PC-3 (cell line): ENCODE data around the gene RPS16. TPM values are rescaled to one million over a fixed set of nuclear protein-coding genes. Genes with fewer than 3 reads are reported as not detected.
A peak's percentile ranks its signal among the peaks of the same experiment; 100 is the strongest.

Source experiments
- ATAC-seq: fragments of 200-7000 bp; cut with Tn5 transposase; 2 replicates; pipeline ENCODE4 v1.9.1; 2020; ENCODE audit warnings: mild to moderate bottlenecking, moderate library complexity
- BruUV-seq: library from RNA; stranded (reverse); fragments of 400-500 nt; replicated peaks from 2 replicates; lab custom pipeline; 2021; lab: Mats Ljungman, UMichigan
- CTCF ChIA-PET: fragments of 300-600 bp; sonication (Branson Sonifier 250); formaldehyde crosslinking; loops from one replicate; lab custom pipeline; 2022; ENCODE audit warnings: antibody characterized with exemption; lab: Charles Lee
- POLR2A ChIA-PET: fragments of 300-600 bp; sonication (Branson Sonifier 250); formaldehyde crosslinking; loops from one replicate; lab custom pipeline; 2022; ENCODE audit warnings: antibody characterized with exemption; ENCODE audit not compliant: unreplicated experiment; lab: Charles Lee
- DNase-seq: peaks from one replicate; pipeline ENCODE4 v3.0.0-alpha.2; 2015
- H2AFZ ChIP-seq: fragments of 300-600 bp; sonication (generic); 2 replicates; pipeline ENCODE4 v1.6.0; 2016; ENCODE audit warnings: antibody characterized with exemption, low read length
- H3F3A ChIP-seq: fragments of 300-600 bp; sonication (generic); one replicate; pipeline ENCODE4 v1.6.0; 2017; ENCODE audit warnings: antibody characterized with exemption, low read length, control low read depth, mild to moderate bottlenecking; ENCODE audit not compliant: unreplicated experiment
- H3K27ac ChIP-seq: fragments of 300-600 bp; sonication (generic); 2 replicates; pipeline ENCODE4 v1.5.1; 2016; ENCODE audit warnings: mild to moderate bottlenecking, low read length
- H3K27me3 ChIP-seq: fragments of 300-600 bp; sonication (generic); 2 replicates; pipeline ENCODE4 v1.6.1; 2016; ENCODE audit warnings: low read length, mixed read lengths
- H3K36me3 ChIP-seq: fragments of 300-600 bp; sonication (generic); 2 replicates; pipeline ENCODE4 v1.6.1; 2016; ENCODE audit warnings: low read depth, mixed run types, low read length, mixed read lengths
- H3K4me1 ChIP-seq: fragments of 300-600 bp; sonication (generic); 2 replicates; pipeline ENCODE4 v1.5.1; 2016; ENCODE audit warnings: low read length; ENCODE audit not compliant: insufficient read depth
- H3K4me2 ChIP-seq: fragments of 300-600 bp; sonication (generic); 2 replicates; pipeline ENCODE4 v1.6.0; 2016; ENCODE audit warnings: low read length
- H3K4me3 ChIP-seq: fragments of 300-600 bp; sonication (generic); 2 replicates; pipeline ENCODE4 v1.5.1; 2016; ENCODE audit warnings: mild to moderate bottlenecking, low read length, mixed read lengths
- H3K79me2 ChIP-seq: fragments of 300-600 bp; sonication (generic); 2 replicates; pipeline ENCODE4 v1.6.1; 2017; ENCODE audit warnings: low read length, mixed read lengths
- H3K9ac ChIP-seq: fragments of 300-600 bp; sonication (generic); 2 replicates; pipeline ENCODE4 v1.6.0; 2016; ENCODE audit warnings: mild to moderate bottlenecking, low read length
- H3K9me2 ChIP-seq: fragments of 300-600 bp; sonication (generic); replicated peaks from 2 replicates; pipeline ENCODE4 v1.6.1; 2016; ENCODE audit warnings: mixed run types, low read length, mixed read lengths
- H3K9me3 ChIP-seq: fragments of 300-600 bp; sonication (generic); 2 replicates; pipeline ENCODE4 v1.6.1; 2016; ENCODE audit warnings: low read length, mixed read lengths
- H4K20me1 ChIP-seq: fragments of 300-600 bp; sonication (generic); 2 replicates; pipeline ENCODE4 v1.6.1; 2016; ENCODE audit warnings: low read length, mixed read lengths
- CTCF ChIP-seq: fragments of 300-600 bp; sonication (generic); conservative IDR thresholded peaks from 2 replicates; pipeline ENCODE4 v1.5.1; 2017; ENCODE audit warnings: antibody characterized with exemption, low read depth, mild to moderate bottlenecking, low read length
- EZH2 ChIP-seq: fragments of 300-600 bp; sonication (generic); IDR thresholded peaks from one replicate; pipeline ENCODE4 v1.6.1; 2017; ENCODE audit warnings: antibody characterized with exemption, mild to moderate bottlenecking, low read length; ENCODE audit not compliant: unreplicated experiment
- EZH2phosphoT487 ChIP-seq: fragments of 300-600 bp; sonication (generic); IDR thresholded peaks from 2 replicates; pipeline ENCODE4 v1.6.1; 2018; ENCODE audit warnings: mild to moderate bottlenecking, antibody characterized with exemption, low read length, borderline replicate concordance
- intact Hi-C: fragments of 100-400 bp; cut with micrococcal nuclease; formaldehyde crosslinking; loops from 2 replicates; pipeline ENCODE4 v1.9.0; 2023
- total RNA-seq: library from RNA; depleted of rRNA; stranded (reverse); fragments of >200 nt; gene quantifications from 2 replicates; pipeline ENCODE4 v1.2.3, GENCODE V29; 2014

RPS16 gene
- total RNA-seq, 1 experiment from 2014 or later: 418 TPM

- ChIA-PET POLR2A (interaction anchor here (0.6 kb wide), 2 partner anchors 101 to 756 kb away, joined by 3 to 4 read pairs; no protein-coding TSS in a partner anchor), CTCF (no interaction called here)
- peaks cover 22% of the 10 kb centered on the region for H3K79me2 ChIP-seq
- H3K36me3 ChIP-seq: peaks cover 9% of the 10 kb centered on the region
- intact Hi-C loops: no loop called here
- H3K27me3 ChIP-seq: no peaks in the 10 kb centered on the region
- H3K4me1 ChIP-seq: peaks cover 52% of the 10 kb centered on the region
- H3K4me3 ChIP-seq: peak overlapping the region; percentile 100
- no peaks in the 10 kb centered on the region for H3F3A ChIP-seq
- no peaks in the 10 kb centered on the region for H3K9me3 ChIP-seq
- TF ChIP-seq EZH2phosphoT487 (no peak), CTCF (no peak), EZH2 (no peak)
- BruUV-seq: no TSS peak
- H3K4me2 ChIP-seq: peak overlapping the region; percentile 99
- H3K27ac ChIP-seq: no peak overlapping the region
- no peak for ATAC-seq
- peak overlapping the region; percentile 45; the same call in 1 of the 2 replicates for H2AFZ ChIP-seq
- H3K9me2 ChIP-seq: no peaks in the 10 kb centered on the region
- H4K20me1 ChIP-seq: peaks cover 20% of the 10 kb centered on the region
- no peak overlapping the region for H3K9ac ChIP-seq
- no peak for DNase-seq
Observed at GRCh38 chr19:39405958-39406655, 29.6 kb downstream of the RPS16 start.

DNA sequence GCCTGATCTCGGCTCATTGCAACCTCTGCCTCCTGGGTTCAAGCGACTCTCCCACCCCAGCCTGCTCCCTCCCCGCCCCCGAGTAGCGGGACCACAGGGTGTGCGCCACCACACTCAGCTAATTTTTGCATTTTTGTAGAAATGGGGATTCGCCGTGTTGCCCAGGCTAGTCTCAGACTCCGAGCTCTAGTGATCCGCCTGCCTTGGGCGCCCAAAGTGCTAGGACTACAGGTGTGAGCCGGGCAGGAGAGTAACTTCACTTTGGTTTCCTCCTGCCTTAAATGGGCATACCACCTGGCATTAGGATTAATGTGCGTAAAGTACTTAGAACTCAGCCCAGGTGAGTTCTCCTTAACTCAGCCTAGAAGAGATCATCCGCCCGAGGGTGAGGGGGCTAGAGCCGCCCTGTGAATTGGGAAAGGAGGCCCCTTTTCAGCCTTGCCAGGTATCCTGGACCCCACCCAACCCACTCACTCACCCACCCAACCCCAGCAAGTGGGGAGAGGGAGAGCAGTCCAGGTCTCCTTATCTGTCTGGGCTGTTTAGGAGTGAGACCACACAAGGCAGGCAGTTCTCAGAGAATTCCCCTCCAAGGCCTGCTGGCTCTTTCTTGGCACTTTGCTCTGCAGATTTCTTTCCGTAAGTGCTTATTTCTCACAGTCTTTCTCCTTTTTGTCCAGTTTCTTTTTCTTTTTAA is 30.3 kb downstream of the RPS16 start:
- H2AFZ ChIP-seq: no peak overlapping the region
- H3K4me3 ChIP-seq: no peak overlapping the region
- no peak for TF ChIP-seq EZH2
- no peak for TF ChIP-seq EZH2phosphoT487
- no peak for TF ChIP-seq CTCF
- ATAC-seq (no peak), DNase-seq (no peak)
- no peak overlapping the region for H3K4me2 ChIP-seq
- H3K9me2 ChIP-seq: no peaks in the 10 kb centered on the region
- peaks cover 48% of the 10 kb centered on the region for H3K4me1 ChIP-seq
- peaks cover 20% of the 10 kb centered on the region for H4K20me1 ChIP-seq
- peaks cover 22% of the 10 kb centered on the region for H3K79me2 ChIP-seq
- no TSS peak for BruUV-seq
- CTCF ChIA-PET: no interaction called here
- no peaks in the 10 kb centered on the region for H3F3A ChIP-seq
- H3K9ac ChIP-seq: no peak overlapping the region
- H3K27me3 ChIP-seq: no peaks in the 10 kb centered on the region
- POLR2A ChIA-PET: interaction anchor here (0.6 kb wide), 1 partner anchor 31 kb away, joined by 3 read pairs; the partner anchor contains the start of gene RPS16
- intact Hi-C loops: no loop called here
- no peaks in the 10 kb centered on the region for H3K9me3 ChIP-seq
- no peak overlapping the region for H3K27ac ChIP-seq
- peaks cover 9% of the 10 kb centered on the region for H3K36me3 ChIP-seq
